Putamen (tissue), 1 donor: Measurements from ENCODE around the gene C3orf70.

ENCODE experiments used
- DNase-seq: peaks from one replicate; pipeline ENCODE4 v3.0.0-alpha.2; 2016; ENCODE audit warnings: low spot score

C3orf70 gene

GRCh38 chr3:185051801-185052200 lies 101.1 kb downstream of the C3orf70 start:
- DNase-seq, result no peak

GRCh38 chr3:185049710-185050109 lies 103.2 kb downstream of the C3orf70 start:
- no peak for DNase-seq

GRCh38 chr3:185046603-185047002 lies 106.3 kb downstream of the C3orf70 start:
- DNase-seq, result no peak

GRCh38 chr3:185046164-185046515 lies 106.7 kb downstream of the C3orf70 start:
- DNase-seq, result no peak

GRCh38 chr3:185042312-185043050 lies 110.4 kb downstream of the C3orf70 start:
- no peak for DNase-seq

- no peak for DNase-seq
Observed at GRCh38 chr3:185041540-185041939, 111.3 kb downstream of the C3orf70 start.

GRCh38 chr3:185040425-185040824 lies 112.4 kb downstream of the C3orf70 start:
- DNase-seq, result no peak

GRCh38 chr3:185037801-185038200 lies 115.1 kb downstream of the C3orf70 start:
- DNase-seq, result no peak

GRCh38 chr3:185030951-185031350 lies 121.9 kb downstream of the C3orf70 start:
- no peak for DNase-seq

GRCh38 chr3:185030399-185030798 lies 122.5 kb downstream of the C3orf70 start:
- no peak for DNase-seq

GRCh38 chr3:185029086-185029485 lies 123.8 kb downstream of the C3orf70 start:
- DNase-seq, result no peak

- DNase-seq, result no peak
Observed at GRCh38 chr3:185028121-185028520, 124.7 kb downstream of the C3orf70 start.
